HG03558 (cell line): ENCODE results near the gene CHAT.
"Not testable (repeated sequence)": the region's sequence is repeated elsewhere in the genome, so short reads cannot be mapped to it uniquely, and the experiment has no call there.

Experiments
- ATAC-seq: cut with Tn5 transposase; IDR thresholded peaks from one replicate; pipeline ENCODE4 v1.9.1; 2021; ENCODE audit warnings: moderate number of reproducible peaks; ENCODE audit not compliant: unreplicated experiment; ENCODE audit errors: extremely low read depth

The CHAT gene

DNA sequence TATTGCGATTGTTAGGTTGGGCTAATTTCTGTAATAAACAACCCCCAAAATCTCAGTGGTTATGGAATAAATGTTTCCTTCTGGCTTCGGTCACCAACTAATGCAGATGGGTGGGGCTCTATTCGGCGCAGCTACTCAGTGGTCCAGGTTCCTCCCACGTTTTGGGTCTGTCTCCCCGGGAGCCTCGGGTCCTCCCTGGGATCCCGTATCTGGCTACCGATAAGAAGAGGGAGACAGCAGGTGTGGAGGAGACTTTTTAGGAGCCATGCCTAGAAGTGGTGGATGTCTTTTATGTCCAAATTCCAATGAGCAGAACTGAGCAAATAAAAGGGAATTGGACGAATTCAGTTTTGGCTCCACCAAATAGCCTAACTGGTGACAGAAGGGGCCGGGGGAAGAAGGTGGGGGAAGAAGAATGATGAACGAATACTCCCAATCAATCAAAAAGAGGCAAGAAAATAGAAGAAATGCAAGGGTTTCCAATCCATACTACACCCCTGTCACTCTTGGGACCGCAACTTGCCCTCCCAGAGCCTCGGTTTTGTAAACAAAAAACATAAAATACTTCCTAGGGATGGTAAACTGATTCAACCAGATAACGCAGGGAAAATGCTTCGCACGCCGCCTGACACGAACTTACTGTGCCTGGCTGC, 65.1 kb downstream of the CHAT start:
- ATAC-seq, result no peak

DNA sequence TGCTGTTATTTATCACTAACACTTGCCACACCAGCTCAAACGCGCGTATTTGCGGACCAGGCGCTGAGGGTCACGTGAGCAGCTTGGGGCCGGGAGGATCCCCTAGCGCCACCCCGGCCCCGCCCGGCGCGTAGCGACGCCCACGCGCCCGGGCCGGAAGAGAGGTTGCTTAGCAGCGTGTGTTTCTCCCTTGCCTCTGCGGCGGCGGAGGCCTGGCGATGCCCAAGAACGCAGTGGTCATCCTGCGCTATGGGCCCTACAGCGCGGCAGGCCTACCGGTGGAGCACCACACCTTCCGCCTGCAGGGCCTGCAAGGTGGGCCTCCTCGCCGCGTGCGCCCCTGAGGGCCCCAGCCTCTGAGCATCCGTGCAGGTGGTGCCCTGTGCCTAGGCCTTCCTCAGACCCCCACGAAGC, 65.7 kb downstream of the CHAT start, which contains the start of gene C10orf53:
TSS of gene C10orf53 (plus strand) at position 172 of the 414 bp plus-strand sequence. CDS start at position 219, 47 bp downstream.
- no peak for ATAC-seq

DNA sequence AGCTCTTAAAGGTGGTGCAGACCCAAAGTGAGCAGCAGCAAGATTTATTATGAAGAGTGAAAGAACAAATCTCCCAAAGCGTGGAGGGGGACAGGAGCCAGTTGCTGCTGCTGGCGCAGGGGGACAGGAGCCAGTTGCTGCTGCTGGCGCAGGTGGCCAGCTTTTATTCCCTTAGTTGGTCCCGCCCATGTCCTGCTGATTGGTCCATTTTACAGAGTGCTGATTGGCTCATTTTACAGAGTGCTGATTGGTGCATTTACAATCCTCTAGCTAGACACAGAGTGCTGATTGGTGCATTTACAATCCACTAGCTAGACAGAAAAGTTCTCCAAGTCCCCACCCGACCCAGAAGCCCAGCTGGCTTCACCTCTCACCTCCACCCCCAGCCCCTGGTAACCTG, 68.6 kb downstream of the CHAT start:
- ATAC-seq, result not testable (repeated sequence)

DNA sequence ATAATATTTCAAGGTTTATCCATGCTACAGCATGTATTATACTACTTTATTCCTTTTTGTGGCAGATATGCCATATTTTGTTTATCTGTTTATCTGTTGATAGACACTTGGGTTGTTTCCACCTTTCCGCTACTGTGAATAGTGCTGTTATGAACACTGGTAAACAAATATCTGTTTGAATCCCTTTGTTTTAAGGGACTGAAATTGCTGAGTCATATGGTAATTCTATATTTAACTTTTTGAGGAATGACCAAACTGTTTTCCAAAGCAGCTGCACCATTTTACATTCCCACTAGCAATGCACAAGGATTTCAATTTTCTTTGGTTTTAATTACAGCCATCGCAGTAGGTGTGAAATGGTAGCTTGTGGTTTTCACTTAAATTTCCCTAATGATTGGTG, 69.0 kb downstream of the CHAT start:
- ATAC-seq, result no peak

DNA sequence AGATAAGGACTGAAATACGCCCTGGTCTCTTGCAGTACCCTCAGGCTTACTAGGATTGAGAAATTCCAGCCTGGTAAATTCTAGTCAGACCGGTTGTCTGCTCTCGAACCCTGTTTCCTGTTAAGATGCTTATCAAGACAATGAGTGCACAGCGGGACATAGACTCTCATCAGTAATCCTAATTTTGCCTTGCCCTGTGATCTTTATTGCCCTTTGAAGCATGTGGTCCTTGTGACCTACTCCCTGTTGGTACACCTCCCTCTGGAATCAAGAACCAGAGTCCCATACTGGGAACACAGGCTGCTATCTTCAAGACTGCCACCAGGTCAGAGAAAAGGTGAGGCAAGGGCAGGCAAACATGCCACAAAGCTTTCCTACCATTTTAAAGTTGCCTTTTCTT, 72.8 kb downstream of the CHAT start:
- no peak for ATAC-seq

DNA sequence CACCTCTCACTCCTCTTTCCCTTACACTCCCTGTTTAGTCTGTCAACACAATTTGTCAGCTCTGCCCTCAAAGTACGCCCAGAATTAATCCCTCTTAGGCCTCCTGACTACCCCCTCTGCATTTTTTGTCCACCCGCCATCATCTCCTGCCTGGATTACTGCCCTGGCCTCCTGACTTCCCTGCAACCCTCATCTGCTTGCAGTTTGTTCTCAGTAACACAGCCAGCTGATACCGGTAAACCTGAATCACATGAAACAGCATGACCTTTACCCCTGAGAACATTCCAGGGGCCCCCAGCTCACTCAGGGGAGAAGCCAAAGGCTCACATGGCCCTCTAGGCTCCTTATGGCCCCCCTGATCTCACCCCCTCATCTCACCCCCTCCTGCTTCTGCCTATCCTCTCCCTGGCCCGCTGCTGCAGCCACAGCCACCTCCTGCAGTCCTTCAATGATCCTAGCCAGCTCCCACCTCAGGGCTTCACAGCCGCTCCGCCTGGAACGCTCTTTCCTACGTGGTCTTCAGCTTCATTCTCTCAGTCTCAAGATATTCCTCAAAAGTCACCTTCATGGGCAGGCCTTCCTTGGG, 74.5 kb downstream of the CHAT start:
- ATAC-seq, result no peak

DNA sequence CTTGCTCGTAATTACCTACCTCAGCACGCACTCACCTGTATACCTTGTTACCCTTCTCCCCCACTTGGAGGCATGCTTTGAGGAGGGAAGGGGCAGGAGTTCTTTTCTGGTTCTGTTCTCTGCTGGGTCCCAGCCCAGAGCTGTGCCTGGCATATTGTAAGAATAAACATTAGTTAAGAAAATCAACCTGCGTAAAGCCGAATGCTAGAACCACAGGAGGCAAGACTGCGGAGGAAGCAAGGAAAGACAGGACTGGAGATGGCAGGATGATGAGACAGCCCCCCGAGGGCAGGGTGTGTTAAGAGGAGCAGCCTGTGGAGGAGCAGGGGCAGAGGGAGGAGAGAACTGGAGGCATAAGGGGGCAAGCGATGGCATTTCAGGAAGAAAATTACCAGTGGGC, 75.1 kb downstream of the CHAT start:
- no peak for ATAC-seq

DNA sequence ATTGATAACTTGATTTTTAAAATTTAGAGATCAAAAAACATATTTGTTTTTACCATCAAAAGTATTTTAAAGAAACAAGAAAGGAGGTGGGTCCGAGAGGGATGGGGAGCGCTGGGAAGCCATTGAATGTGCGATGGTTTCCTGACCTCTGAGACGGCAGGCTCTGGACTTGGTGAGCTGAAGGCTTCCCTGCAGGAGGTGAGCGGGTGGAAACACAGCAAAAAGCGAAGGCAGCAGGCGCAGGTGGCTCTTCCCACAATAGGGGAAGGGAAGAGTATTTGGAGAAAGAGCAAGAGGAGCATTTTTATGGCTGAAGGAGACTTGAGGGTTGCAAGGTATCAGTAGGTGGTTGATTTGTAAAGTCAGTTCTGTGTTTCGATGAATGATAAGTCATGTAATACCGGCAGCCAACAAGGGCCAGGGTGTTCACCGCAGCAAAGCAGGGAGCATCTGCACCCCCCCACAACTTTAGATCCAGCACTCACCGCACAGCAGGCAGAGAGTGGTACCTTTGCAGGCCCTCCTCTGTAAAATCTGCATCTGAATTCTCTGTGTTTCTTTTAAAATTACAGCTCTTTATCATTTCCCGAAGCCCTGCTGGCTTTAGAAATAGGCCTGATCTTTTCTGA, 76.2 kb downstream of the CHAT start:
- no peak for ATAC-seq

DNA sequence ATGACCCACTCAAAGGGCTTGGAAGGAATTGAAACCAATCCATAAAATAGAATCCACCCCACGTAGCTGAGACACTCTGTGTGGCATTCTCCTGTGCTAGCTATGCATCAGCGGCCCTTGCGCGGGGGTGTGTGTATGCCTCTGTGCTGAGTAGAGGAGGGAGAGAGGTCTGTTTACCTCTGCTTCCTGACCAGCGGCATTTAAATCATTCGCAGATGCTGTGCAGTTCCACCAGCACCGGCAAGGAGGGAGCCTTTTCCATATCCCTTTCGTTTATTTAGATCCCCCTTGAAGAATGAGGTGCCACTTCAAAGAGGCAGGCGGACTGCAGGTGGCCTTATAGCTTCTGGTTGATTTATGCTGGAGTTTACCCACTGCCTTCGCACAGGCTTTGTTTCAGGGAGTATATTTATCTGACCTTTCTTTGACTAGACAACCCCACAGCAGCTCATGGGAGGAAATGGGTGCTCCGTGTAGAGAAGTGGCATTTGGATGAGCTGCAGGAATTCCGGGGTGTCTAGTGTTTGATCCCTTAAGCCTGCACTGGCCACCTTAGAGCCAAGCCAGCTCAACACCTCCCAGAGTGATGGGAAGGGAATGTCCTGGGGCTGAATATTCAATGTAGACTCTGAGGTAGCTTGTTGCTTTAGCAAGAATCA, 77.0 kb downstream of the CHAT start:
- ATAC-seq, result no peak

DNA sequence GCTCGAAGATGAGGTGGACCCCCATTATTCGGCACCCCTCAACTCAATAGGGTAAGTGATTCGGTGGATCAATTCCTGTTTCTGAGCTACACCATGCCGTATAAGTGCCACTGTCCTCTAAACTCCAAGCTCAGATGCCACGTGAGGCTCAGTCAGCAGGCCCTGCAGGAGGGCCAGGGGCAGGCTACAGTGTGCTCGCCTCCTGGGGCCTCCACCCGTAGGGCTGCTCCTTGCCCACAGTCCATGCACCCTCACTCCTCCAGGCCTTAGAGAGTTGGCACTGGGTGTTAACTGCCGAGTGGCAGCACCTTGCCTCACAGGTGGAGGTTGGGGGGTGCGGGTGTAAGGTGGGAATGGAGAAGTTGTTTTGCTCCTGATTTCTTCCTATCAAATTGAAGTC, 77.8 kb downstream of the CHAT start:
- ATAC-seq, result no peak

DNA sequence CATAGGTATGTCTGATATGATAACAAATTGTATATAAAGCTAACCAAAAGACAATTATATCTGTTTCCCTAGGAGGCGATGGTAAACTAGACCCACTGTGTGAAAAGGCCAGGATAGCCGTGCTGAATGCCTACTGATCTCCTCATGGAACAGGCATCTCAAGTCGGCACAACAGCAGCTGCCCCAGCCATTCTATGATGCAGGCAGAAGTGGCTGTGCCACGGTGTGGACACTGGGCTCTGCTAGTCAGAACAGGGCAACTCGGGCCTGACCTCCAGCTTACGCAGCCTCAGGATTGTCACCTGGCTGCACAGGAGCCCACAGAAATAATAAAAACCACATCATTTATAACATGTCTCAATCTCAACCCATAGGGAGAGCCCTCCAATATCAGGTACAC, 80.6 kb downstream of the CHAT start:
- ATAC-seq, result no peak

DNA sequence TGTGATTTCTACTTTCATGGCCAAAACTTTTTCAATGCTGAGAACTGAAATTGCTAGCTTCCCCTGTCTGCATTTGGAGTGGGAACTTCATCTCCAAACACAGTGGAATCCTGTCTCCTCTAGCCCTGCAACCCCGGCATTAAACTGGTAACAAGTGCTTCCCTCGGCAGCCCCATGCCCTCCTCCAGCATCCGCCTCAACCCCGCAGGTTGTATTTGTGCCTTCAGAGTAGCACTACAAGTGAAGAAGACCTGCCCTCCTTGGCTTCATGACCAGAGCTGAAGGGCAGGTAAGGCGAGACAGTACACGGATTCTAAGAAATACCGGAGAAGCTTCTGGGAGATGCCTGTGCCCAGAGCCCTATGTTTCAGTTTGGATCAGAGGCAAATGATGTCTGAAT, 82.5 kb downstream of the CHAT start:
- no peak for ATAC-seq

DNA sequence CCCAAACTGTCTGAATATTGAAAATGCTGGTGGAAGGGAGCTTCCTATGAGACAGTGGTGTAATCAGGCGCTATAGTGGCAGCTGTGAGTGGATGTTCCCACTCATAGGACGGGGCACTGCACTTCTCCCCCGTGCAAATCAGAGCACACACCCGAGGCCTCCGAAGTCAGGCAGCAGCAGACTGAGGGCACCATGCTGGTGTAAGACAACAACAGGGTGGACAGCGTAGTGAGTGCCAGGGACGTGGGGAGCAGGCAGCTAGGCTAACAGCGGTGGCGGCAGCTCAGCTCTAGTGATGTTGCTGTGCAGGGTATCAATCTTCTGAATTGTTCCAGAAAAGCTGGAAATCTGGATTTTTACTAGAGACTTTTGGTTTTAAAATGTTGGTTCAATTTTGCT, 84.8 kb downstream of the CHAT start:
- no peak for ATAC-seq

DNA sequence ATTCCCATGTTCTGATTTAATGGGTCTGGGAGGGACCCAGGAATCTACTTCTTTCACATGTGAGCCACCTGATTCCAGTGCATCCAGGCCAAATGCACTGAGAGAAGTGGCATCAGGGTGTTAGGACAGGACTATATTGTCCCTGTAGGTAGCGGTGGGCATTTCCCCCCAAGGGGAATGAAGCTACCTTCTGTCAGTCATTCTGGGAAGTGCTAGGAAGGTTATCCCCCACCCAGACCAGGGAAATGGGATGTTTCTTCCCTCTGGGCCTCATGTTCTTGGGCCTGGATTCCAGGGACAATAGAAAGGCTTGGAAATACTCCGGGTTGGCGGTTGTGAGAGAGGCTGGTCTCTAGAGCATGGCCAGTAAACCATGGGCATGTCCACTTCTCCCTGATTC, 86.4 kb downstream of the CHAT start:
- no peak for ATAC-seq

DNA sequence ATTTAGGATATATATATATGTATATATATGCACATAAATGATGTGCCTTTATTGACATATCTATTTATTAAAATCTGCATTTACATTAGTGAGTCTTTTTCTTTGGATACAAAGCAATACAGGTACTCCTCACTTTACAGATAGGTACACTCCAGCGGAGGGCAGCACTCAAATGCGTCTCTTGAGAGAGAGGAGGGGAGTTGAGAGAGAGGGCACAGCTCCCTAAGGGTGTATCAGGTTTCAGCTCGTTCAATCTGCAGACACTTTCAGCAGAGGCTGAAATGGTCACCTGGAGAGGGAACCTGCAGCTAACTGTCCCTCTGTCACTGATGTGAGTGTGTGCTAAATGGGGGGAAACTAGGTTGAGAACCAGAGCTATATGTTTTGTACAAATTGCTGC, 87.2 kb downstream of the CHAT start:
- ATAC-seq, result no peak

DNA sequence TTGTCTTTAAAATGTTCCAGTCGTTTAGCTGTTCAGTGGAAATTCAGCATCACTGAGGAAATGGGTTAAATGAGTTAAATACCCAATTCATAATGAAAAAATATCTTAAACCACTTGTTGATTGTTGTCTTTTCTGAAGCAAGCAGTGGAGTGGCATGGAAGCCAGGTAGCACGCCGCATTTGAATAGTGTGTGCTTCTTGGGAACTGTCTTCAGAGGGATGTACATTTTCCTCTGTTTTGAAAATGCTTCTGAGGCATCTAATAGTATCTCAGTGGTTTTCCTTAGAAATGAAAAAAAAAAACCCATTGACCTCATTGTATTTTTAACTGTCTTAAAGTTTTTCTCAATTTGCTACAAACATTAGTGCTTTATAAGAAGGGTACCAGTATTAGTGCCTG, 93.7 kb downstream of the CHAT start:
- no peak for ATAC-seq

DNA sequence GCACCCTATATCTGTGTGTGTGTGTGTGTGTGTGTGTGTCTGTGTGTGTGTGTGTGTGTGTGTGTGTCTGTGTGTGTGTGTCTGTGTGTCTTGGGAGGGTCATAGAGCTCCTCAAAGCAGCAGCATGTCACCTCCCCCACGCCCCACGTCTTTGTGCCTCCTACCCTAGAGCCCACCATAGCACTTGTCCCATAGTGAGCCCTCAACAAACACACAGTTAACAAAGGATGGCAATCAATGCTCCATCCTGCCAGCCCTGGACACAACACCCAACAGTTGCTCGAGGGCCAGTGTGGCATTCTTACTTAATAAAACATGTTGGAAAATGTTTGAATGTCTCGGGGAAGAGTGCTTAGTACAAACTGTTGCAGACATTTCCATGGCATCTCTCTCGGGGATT, 96.1 kb downstream of the CHAT start:
- no peak for ATAC-seq

DNA sequence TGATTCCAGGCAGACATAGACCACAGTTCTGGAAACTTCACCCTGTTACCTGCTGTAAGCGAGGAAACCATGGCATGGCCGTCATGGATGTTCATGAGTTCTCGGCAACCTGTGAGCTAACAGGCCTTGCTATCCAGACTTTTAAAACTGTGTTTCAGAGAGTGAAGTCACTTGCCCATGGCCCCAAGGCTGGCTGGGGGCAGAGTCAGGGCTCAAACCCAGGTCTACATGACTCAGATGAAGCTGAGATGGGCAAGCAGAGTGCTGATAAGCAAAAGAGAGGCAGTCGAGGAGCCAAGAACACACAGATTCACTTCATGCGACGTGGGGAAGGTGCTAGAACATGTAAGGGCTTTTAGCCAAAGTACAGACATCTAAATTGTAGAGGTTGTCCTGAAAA, 97.1 kb downstream of the CHAT start:
- ATAC-seq, result no peak

DNA sequence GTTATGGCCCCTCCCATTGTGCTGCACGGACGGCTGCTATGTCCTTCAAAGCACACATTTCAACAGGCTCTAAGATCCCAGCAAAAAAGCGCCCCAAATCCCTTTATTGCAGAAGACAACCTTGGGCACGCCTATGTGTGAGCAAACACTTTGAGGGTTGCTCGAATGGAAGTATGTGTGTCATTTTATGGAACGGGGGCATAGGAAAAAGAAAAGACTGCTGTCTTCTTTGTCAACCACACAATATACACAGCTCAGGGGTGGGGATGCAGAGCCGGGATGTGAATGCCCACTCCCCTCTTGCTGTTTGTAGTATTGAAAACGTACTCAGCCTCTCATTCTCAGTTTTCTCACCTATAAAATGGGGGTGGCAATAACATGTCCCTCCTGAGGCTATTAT, 97.6 kb downstream of the CHAT start:
- no peak for ATAC-seq

DNA sequence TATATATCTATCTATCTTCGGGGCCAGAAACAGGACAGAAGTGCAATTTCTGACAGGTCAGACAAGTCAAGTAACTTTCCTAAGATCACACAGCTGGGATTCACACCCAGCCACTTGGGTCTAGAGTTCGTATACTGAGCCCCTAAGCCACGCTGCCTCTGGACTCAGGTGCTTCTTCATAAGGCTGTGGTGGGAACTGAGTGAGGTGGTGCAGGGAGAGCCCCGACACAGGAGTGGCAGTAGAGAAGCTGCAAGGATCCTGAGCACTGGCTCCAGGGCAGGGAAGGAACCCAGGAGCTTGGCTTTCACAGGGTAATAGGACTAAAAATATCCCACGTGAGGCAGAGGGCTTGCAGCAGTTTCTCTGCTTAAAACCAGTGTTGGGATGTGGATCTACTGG, 99.4 kb downstream of the CHAT start:
- ATAC-seq, result no peak
